H1 (cell line): ENCODE data around the gene NR2F2. TPM values are rescaled to one million over a fixed set of nuclear protein-coding genes. Genes with fewer than 3 reads are reported as not detected.
A peak's percentile ranks its signal among the peaks of the same experiment; 100 is the strongest.

Source experiments
- CEBPB ChIP-seq: IDR thresholded peaks from 2 replicates; pipeline ENCODE4 v1.6.1; 2012; ENCODE audit warnings: low read depth, low read length
- EZH2 ChIP-seq: fragments of 200-600 bp; sonication (generic); IDR thresholded peaks from 2 replicates; pipeline ENCODE4 v1.7.1; 2012; ENCODE audit warnings: low read depth, mild to moderate bottlenecking, moderate library complexity, low read length, inconsistent platforms; ENCODE audit not compliant: severe bottlenecking
- FOSL1 ChIP-seq: IDR thresholded peaks from 2 replicates; pipeline ENCODE4 v1.6.1; 2011; ENCODE audit warnings: mild to moderate bottlenecking, low read depth, low read length, moderate library complexity; ENCODE audit not compliant: insufficient read depth
- KDM5A ChIP-seq: fragments of 200-600 bp; IDR thresholded peaks from 2 replicates; pipeline ENCODE4 v1.7.1; 2012; ENCODE audit warnings: mild to moderate bottlenecking, low read length, inconsistent platforms, mixed read lengths
- POLR2AphosphoS5 ChIP-seq: IDR thresholded peaks from 2 replicates; pipeline ENCODE4 v1.6.1; 2011; ENCODE audit warnings: low read depth, low read length
- RAD21 ChIP-seq, 2 experiments: IDR thresholded peaks in 1 of 2; conservative IDR thresholded peaks in 1 of 2; 2 replicates each; pipeline ENCODE4 v1.6.1; 2011; ENCODE audit warnings: low read depth in 2 of 2, low read length in 2 of 2, improper control_type of control experiment in 1 of 2, inconsistent platforms in 1 of 2, mild to moderate bottlenecking in 1 of 2, moderate library complexity in 1 of 2
- SIN3A ChIP-seq, 2 experiments: IDR thresholded peaks in 1 of 2; conservative IDR thresholded peaks in 1 of 2; 2 replicates each; pipeline ENCODE4 v1.6.1; 2011 to 2012; ENCODE audit warnings: low read length in 2 of 2, improper control_type of control experiment in 1 of 2, low read depth in 1 of 2, mild to moderate bottlenecking in 1 of 2
- SIRT6 ChIP-seq: IDR thresholded peaks from one replicate; pipeline ENCODE4 v1.7.1; 2012; ENCODE audit warnings: low read length, inconsistent platforms
- SIX5 ChIP-seq: IDR thresholded peaks from 2 replicates; pipeline ENCODE4 v1.6.1; 2011; ENCODE audit warnings: mild to moderate bottlenecking, low read depth, low read length
- TBP ChIP-seq: IDR thresholded peaks from 2 replicates; pipeline ENCODE4 v1.6.1; 2011; ENCODE audit warnings: low read depth, low read length, improper control_type of control experiment
- polyA plus RNA-seq, 7 experiments: library from polyadenylated mRNA; depleted of rRNA in 3 of 7; stranded (reverse) in 5 of 7; unstranded in 2 of 7; fragments of >200 nt in 5 of 7; fragments of 200-250 nt in 2 of 7; gene quantifications; 1 replicate in 5 of 7; 2 replicates in 1 of 7; 4 replicates in 1 of 7; pipeline versions ENCODE4 v1.2.1 to v1.2.3, GENCODE V29; 2011 to 2013; ENCODE audit warnings: missing spikeins in 2 of 7, mixed read lengths in 2 of 7
- total RNA-seq: library from RNA; stranded (reverse); fragmentation: NEBNext Ultra II Directional; extraction: Animal tissue kit (Norgen Biotek cat#: 25700); gene quantifications from 2 replicates; pipeline ENCODE4 v1.2.1, GENCODE V29; 2021
- TF ChIP-seq, protein P1 (sequence below): IDR thresholded peaks from 2 replicates; pipeline ENCODE4 v1.6.1; 2011; ENCODE audit warnings: low read depth, mild to moderate bottlenecking, low read length; ENCODE audit not compliant: insufficient read depth
- TF ChIP-seq, protein P2 (sequence below): IDR thresholded peaks from 2 replicates; pipeline ENCODE4 v1.6.1; 2012; ENCODE audit warnings: low read length, inconsistent platforms

The NR2F2 gene
- total and polyA plus RNA-seq, 2 of the 8 experiments (the other 6 are each of a cell fraction or from before 2014, with no cell fraction given), result 0.03 TPM; not detected in 1

GRCh38 chr15:96341513-96342405 is 11.3 kb downstream of the NR2F2 start (continued):
- TF ChIP-seq EZH2 (peak; percentile 17), FOSL1 (no peak), RAD21 (IDR thresholded peaks at IDR 0.05 in 1 of 2, conservative IDR thresholded peaks at IDR 0.05 in 1 of 2; ENCODE audit: low read depth in 2 of 2, low read length in 2 of 2) (no peak), CEBPB (no peak), TBP (no peak), SIX5 (no peak), SIRT6 (no peak), KDM5A (no peak), POLR2AphosphoS5 (no peak), SIN3A (conservative IDR thresholded peaks at IDR 0.05 in 1 of 2, IDR thresholded peaks at IDR 0.05 in 1 of 2; ENCODE audit: low read depth in 1 of 2, low read length in 2 of 2) (no peak)
- TF ChIP-seq, protein P1, sequence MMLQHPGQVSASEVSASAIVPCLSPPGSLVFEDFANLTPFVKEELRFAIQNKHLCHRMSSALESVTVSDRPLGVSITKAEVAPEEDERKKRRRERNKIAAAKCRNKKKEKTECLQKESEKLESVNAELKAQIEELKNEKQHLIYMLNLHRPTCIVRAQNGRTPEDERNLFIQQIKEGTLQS, result no peak
- TF ChIP-seq, protein P2, sequence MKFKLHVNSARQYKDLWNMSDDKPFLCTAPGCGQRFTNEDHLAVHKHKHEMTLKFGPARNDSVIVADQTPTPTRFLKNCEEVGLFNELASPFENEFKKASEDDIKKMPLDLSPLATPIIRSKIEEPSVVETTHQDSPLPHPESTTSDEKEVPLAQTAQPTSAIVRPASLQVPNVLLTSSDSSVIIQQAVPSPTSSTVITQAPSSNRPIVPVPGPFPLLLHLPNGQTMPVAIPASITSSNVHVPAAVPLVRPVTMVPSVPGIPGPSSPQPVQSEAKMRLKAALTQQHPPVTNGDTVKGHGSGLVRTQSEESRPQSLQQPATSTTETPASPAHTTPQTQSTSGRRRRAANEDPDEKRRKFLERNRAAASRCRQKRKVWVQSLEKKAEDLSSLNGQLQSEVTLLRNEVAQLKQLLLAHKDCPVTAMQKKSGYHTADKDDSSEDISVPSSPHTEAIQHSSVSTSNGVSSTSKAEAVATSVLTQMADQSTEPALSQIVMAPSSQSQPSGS, result no peak
